Esophagus muscularis mucosa (tissue), 4 donors: Measurements from ENCODE around the gene JAKMIP1. TPM values are rescaled to one million over a fixed set of nuclear protein-coding genes. Genes with fewer than 3 reads are reported as not detected.

Source experiments
- DNase-seq: peaks from one replicate; pipeline ENCODE4 v3.0.0-alpha.2; 2017; ENCODE audit errors: extremely low spot score
- H3K27ac ChIP-seq, 4 donors: fragments of 200-600 bp; sonication (generic); replicated peaks in 1 of 4; 1 replicate in 3 of 4; 2 replicates in 1 of 4; pipeline ENCODE4 v1.5.1; 2016 to 2019; ENCODE audit warnings: mild to moderate bottlenecking in 1 of 4
- H3K27me3 ChIP-seq, 4 donors: fragments of 200-600 bp; sonication (generic); one replicate each; pipeline versions ENCODE4 v1.5.1 to v1.6.0; 2016 to 2019
- H3K36me3 ChIP-seq, 4 donors: fragments of 200-600 bp; sonication (generic); one replicate each; pipeline ENCODE4 v1.5.1; 2016 to 2019
- H3K4me1 ChIP-seq, 4 donors: fragments of 200-600 bp; sonication (generic); one replicate each; pipeline ENCODE4 v1.5.1; 2016 to 2019
- H3K4me3 ChIP-seq, 4 donors: fragments of 200-600 bp; sonication (generic); 1 replicate in 2 of 4; 2 replicates in 2 of 4; pipeline ENCODE4 v1.5.1; 2016 to 2019; ENCODE audit warnings: mild to moderate bottlenecking in 4 of 4, moderate library complexity in 1 of 4
- H3K9me3 ChIP-seq, 4 donors: fragments of 200-600 bp; sonication (generic); 1 replicate in 3 of 4; 2 replicates in 1 of 4; pipeline ENCODE4 v1.5.1; 2016 to 2019
- EP300 ChIP-seq: sonication (generic); formaldehyde crosslinking; IDR thresholded peaks from one replicate; pipeline ENCODE4 v1.6.1; 2017; ENCODE audit warnings: antibody characterized with exemption
- POLR2A ChIP-seq: fragments of 450-650 bp; IDR thresholded peaks from one replicate; pipeline ENCODE4 v1.6.1; 2017; ENCODE audit warnings: antibody characterized with exemption, moderate library complexity, mild to moderate bottlenecking, low read depth
- POLR2AphosphoS5 ChIP-seq, 2 donors: sonication (generic); formaldehyde crosslinking; IDR thresholded peaks; one replicate each; pipeline ENCODE4 v1.6.1; 2017; ENCODE audit warnings: antibody characterized with exemption in 2 of 2
- WGBS: methylation state at CpG from one replicate; pipeline ENCODE4 v1.1.5; 2018; 5-methylcytosine and 5-hydroxymethylcytosine counted together
- intact Hi-C: fragments of 100-400 bp; cut with DNase I; formaldehyde crosslinking; loops from one replicate; pipeline ENCODE4 v1.15.1; 2023
- total RNA-seq, 4 donors: library from RNA; depleted of rRNA; stranded (reverse); fragments of >200 nt; gene quantifications; one replicate each; pipeline versions ENCODE4 v1.1.0 to v1.2.1, GENCODE V29; 2016
- TF ChIP-seq, protein P1 (sequence below), 3 experiments: fragments of 200-600 bp in 2 of 3; fragments of 450-650 bp in 1 of 3; sonication (generic) in 2 of 3; IDR thresholded peaks; one replicate each; pipeline ENCODE4 v1.5.1; 2017 to 2019; ENCODE audit warnings: antibody characterized with exemption in 3 of 3, mild to moderate bottlenecking in 2 of 3, moderate library complexity in 1 of 3

Gene JAKMIP1
- total RNA-seq, 4 donors from 2014 or later, result 0.57 to 2.8 (median 0.91) TPM

GRCh38 chr4:6011686-6012085 lies 188.7 kb downstream of the JAKMIP1 start:
- no peak overlapping the region for H3K27ac ChIP-seq
- H3K4me3 ChIP-seq, result no peak overlapping the region
- intact Hi-C loops, result no loop called here
- TF ChIP-seq POLR2A (no peak), POLR2AphosphoS5 (IDR thresholded peaks at IDR 0.05) (peak in 1 of 2 donors; percentile 31)
- WGBS, result 13% methylated on average over 7 of the region's 8 CpGs
- no peaks in the 10 kb centered on the region for H3K36me3 ChIP-seq
- DNase-seq, result no peak
- no peaks in the 10 kb centered on the region for H3K9me3 ChIP-seq
- peaks cover 0 to 63% (median 5%) of the 10 kb centered on the region in 4 donors for H3K27me3 ChIP-seq
- H3K4me1 ChIP-seq, result peaks cover 3 to 12% (median 9%) of the 10 kb centered on the region in 4 donors

GRCh38 chr4:6011271-6011671 lies 189.1 kb downstream of the JAKMIP1 start:
- no peaks in the 10 kb centered on the region for H3K36me3 ChIP-seq
- peaks cover 3 to 12% (median 9%) of the 10 kb centered on the region in 4 donors for H3K4me1 ChIP-seq
- H3K27ac ChIP-seq, result no peak overlapping the region
- no peak overlapping the region for H3K4me3 ChIP-seq
- H3K9me3 ChIP-seq, result no peaks in the 10 kb centered on the region
- whole genome bisulfite sequencing, result 64% methylated on average over 11 of the region's 12 CpGs
- no peak for TF ChIP-seq POLR2AphosphoS5 (IDR thresholded peaks at IDR 0.05)
- no peak for TF ChIP-seq POLR2A
- TF ChIP-seq, protein P1, sequence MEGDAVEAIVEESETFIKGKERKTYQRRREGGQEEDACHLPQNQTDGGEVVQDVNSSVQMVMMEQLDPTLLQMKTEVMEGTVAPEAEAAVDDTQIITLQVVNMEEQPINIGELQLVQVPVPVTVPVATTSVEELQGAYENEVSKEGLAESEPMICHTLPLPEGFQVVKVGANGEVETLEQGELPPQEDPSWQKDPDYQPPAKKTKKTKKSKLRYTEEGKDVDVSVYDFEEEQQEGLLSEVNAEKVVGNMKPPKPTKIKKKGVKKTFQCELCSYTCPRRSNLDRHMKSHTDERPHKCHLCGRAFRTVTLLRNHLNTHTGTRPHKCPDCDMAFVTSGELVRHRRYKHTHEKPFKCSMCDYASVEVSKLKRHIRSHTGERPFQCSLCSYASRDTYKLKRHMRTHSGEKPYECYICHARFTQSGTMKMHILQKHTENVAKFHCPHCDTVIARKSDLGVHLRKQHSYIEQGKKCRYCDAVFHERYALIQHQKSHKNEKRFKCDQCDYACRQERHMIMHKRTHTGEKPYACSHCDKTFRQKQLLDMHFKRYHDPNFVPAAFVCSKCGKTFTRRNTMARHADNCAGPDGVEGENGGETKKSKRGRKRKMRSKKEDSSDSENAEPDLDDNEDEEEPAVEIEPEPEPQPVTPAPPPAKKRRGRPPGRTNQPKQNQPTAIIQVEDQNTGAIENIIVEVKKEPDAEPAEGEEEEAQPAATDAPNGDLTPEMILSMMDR (IDR thresholded peaks at IDR 0.05), result no peak
- TF ChIP-seq EP300, result no peak
- peaks cover 0 to 67% (median 5%) of the 10 kb centered on the region in 4 donors for H3K27me3 ChIP-seq
- intact Hi-C loops, result no loop called here
- no peak for DNase-seq

- intact Hi-C loops, result no loop called here
- TF ChIP-seq POLR2AphosphoS5 (IDR thresholded peaks at IDR 0.05), result no peak
- WGBS, result 74% methylated on average over 3 of the region's 3 CpGs
- no peak for DNase-seq
- no peaks in the 10 kb centered on the region for H3K9me3 ChIP-seq
- H3K4me3 ChIP-seq, result no peak overlapping the region
- no peaks in the 10 kb centered on the region for H3K36me3 ChIP-seq
- peaks cover 3 to 12% (median 9%) of the 10 kb centered on the region in 4 donors for H3K4me1 ChIP-seq
- H3K27me3 ChIP-seq, result peaks cover 0 to 66% (median 5%) of the 10 kb centered on the region in 4 donors
- no peak overlapping the region for H3K27ac ChIP-seq
These were observed 189.6 kb downstream of the JAKMIP1 start for GRCh38 chr4:6010789-6011188.

DNA sequence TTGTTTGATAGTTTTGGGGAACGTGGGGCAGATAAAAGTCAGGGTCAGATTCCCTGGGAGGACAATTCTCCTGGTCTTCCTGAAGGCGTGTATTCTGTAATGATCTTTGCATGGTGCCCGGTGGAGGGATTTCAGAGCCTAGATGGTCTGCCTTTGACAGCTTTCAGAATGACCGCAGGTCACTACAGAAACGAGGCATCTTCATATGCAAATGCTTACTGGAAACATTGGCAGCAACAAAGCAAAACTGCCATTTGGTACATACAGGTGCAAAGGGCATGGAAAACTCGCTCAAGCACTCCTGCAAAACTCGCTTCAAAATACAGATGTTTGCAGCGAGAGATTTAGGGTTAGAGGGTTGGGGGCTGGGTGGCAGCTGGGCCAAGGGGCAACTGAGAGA lies 190.9 kb downstream of the JAKMIP1 start:
- Histone ChIP-seq H3K27me3 (peaks cover 0 to 59% (median 5%) of the 10 kb centered on the region in 4 donors), H3K27ac (no peak overlapping the region), H3K9me3 (no peaks in the 10 kb centered on the region), H3K4me3 (no peak overlapping the region), H3K4me1 (peaks cover 3 to 12% (median 9%) of the 10 kb centered on the region in 4 donors), H3K36me3 (no peaks in the 10 kb centered on the region)
- WGBS, result 48% methylated on average over 8 of the region's 8 CpGs
- intact Hi-C loops, result no loop called here
- DNase-seq, result no peak
- TF ChIP-seq, protein P1 (IDR thresholded peaks at IDR 0.05), result no peak
- TF ChIP-seq EP300, result no peak

DNA sequence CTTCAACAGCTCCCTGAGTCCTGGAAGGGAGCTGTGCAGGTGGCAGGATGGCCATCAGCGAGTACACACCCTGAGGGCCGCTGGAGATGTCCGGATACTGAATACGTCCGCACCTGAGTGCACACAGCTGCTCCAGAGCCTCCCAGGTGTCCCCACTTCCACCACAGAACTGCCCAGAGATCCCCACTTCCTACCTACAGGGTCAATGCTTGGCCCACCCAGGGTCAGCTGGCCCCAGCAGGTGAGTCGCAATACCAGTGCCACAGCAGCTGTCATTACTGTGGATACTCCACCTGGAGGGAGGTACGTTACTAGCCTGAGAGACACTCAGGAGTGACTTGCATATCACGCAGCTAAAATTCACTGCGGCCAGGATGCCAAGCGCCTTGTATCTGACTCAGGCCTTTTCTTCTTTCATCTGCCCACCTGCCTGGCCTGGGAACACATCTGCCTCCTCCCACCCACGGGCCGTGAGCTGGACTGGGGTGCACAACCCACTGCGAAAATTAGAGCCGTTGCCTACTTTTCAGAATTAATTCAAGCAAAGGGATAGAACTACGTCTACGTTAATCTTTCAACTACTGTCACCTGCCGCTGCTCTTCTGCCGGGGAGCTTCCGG lies 191.5 kb downstream of the JAKMIP1 start:
- Histone ChIP-seq H3K27me3 (peaks cover 0 to 59% (median 5%) of the 10 kb centered on the region in 4 donors), H3K4me3 (no peak overlapping the region), H3K36me3 (no peaks in the 10 kb centered on the region), H3K9me3 (no peaks in the 10 kb centered on the region), H3K4me1 (peaks cover 3 to 12% (median 9%) of the 10 kb centered on the region in 4 donors), H3K27ac (no peak overlapping the region)
- 71% methylated on average over 18 of the region's 19 CpGs for WGBS
- TF ChIP-seq, protein P1 (IDR thresholded peaks at IDR 0.05), result no peak
- TF ChIP-seq POLR2A (no peak), POLR2AphosphoS5 (IDR thresholded peaks at IDR 0.05) (no peak), EP300 (no peak)
- intact Hi-C loops, result no loop called here
- no peak for DNase-seq

- Histone ChIP-seq H3K27ac (no peak overlapping the region), H3K27me3 (peaks cover 0 to 59% (median 5%) of the 10 kb centered on the region in 4 donors), H3K4me3 (no peak overlapping the region), H3K36me3 (no peaks in the 10 kb centered on the region), H3K4me1 (peaks cover 3 to 12% (median 9%) of the 10 kb centered on the region in 4 donors), H3K9me3 (no peaks in the 10 kb centered on the region)
- WGBS, result 16% methylated on average over 16 of the region's 54 CpGs
- TF ChIP-seq POLR2A (no peak), EP300 (no peak), POLR2AphosphoS5 (IDR thresholded peaks at IDR 0.05) (no peak)
- TF ChIP-seq, protein P1 (IDR thresholded peaks at IDR 0.05), result no peak
- intact Hi-C loops, result no loop called here
- no peak for DNase-seq
These were observed 192.2 kb downstream of the JAKMIP1 start for GRCh38 chr4:6008092-6008551.
